HFFc6 (cell line): Measurements from ENCODE around the gene HGFAC. TPM values are rescaled to one million over a fixed set of nuclear protein-coding genes. Genes with fewer than 3 reads are reported as not detected.

ENCODE experiments used
- DNase-seq: peaks from one replicate; pipeline ENCODE4 v3.0.0-alpha.2; 2018
- H3K27ac Mint-ChIP-seq: 2 replicates; pipeline ENCODE4 v1.8.0; 2020; ENCODE audit warnings: mild to moderate bottlenecking, mixed read lengths
- H3K27me3 Mint-ChIP-seq: 2 replicates; pipeline ENCODE4 v1.8.0; 2021; ENCODE audit warnings: mild to moderate bottlenecking, moderate library complexity, mixed read lengths; ENCODE audit not compliant: insufficient read depth
- H3K36me3 Mint-ChIP-seq: 2 replicates; pipeline ENCODE4 v1.8.0; 2021; ENCODE audit warnings: low read depth, mixed read lengths
- H3K4me1 Mint-ChIP-seq: 2 replicates; pipeline ENCODE4 v1.8.0; 2020; ENCODE audit warnings: low read depth, mixed read lengths
- H3K4me3 Mint-ChIP-seq: 2 replicates; pipeline ENCODE4 v1.8.0; 2020; ENCODE audit warnings: mild to moderate bottlenecking, moderate library complexity, mixed read lengths
- H3K9me3 Mint-ChIP-seq: 2 replicates; pipeline ENCODE4 v1.8.0; 2020; ENCODE audit warnings: mild to moderate bottlenecking, mixed read lengths
- total RNA-seq, 6 experiments: library from RNA; stranded (reverse); fragmentation: NEBNext Ultra II Directional; extraction: Animal tissue kit (Norgen Biotek cat#: 25700); gene quantifications; 2 replicates in 1 of 6; 3 replicates in 5 of 6; pipeline ENCODE4 v1.2.3, GENCODE V29; 2021
- TF ChIP-seq, protein P1 (sequence below): fragments of 200-600 bp; sonication (generic); IDR thresholded peaks from 2 replicates; pipeline ENCODE4 v1.5.0; 2021; ENCODE audit warnings: antibody characterized with exemption, mild to moderate bottlenecking

HGFAC gene
- total RNA-seq, 6 experiments from 2014 or later = 0.07 TPM; not detected in 5

DNA sequence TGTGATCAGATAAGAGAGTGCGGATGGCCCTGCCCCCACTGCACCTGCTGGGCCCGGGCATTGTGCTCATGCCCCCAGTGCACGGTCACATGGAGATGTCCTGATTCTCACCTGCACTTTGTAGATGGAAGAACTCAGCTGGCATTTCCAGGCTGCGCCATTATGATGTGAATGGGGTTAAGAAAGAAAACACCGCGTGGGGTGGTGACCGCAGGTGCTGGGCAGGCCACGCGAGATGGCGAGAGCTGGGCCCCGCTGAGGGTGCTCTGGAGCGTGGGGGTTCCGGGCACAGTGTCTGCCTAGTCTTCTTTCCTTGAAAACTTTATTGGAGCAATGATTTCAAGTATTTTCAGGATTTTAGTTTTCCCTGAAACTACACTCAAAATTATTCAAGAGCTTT, 17.8 kb upstream of the HGFAC start:
- TF ChIP-seq, protein P1, sequence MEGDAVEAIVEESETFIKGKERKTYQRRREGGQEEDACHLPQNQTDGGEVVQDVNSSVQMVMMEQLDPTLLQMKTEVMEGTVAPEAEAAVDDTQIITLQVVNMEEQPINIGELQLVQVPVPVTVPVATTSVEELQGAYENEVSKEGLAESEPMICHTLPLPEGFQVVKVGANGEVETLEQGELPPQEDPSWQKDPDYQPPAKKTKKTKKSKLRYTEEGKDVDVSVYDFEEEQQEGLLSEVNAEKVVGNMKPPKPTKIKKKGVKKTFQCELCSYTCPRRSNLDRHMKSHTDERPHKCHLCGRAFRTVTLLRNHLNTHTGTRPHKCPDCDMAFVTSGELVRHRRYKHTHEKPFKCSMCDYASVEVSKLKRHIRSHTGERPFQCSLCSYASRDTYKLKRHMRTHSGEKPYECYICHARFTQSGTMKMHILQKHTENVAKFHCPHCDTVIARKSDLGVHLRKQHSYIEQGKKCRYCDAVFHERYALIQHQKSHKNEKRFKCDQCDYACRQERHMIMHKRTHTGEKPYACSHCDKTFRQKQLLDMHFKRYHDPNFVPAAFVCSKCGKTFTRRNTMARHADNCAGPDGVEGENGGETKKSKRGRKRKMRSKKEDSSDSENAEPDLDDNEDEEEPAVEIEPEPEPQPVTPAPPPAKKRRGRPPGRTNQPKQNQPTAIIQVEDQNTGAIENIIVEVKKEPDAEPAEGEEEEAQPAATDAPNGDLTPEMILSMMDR = no peak
- H3K9me3 Mint-ChIP-seq = no peaks in the 10 kb centered on the region
- H3K27me3 Mint-ChIP-seq = peaks cover 2% of the 10 kb centered on the region
- H3K36me3 Mint-ChIP-seq = no peaks in the 10 kb centered on the region
- no peak overlapping the region for H3K27ac Mint-ChIP-seq
- no peaks in the 10 kb centered on the region for H3K4me1 Mint-ChIP-seq
- DNase-seq = no peak
- H3K4me3 Mint-ChIP-seq = no peak overlapping the region

- Mint-ChIP-seq H3K27ac (no peak overlapping the region), H3K4me1 (no peaks in the 10 kb centered on the region), H3K27me3 (peaks cover 7% of the 10 kb centered on the region), H3K4me3 (no peak overlapping the region), H3K36me3 (no peaks in the 10 kb centered on the region), H3K9me3 (no peaks in the 10 kb centered on the region)
- DNase-seq = no peak
- TF ChIP-seq, protein P1 = no peak
Observed at GRCh38 chr4:3424522-3425095, 17.2 kb upstream of the HGFAC start.

DNA sequence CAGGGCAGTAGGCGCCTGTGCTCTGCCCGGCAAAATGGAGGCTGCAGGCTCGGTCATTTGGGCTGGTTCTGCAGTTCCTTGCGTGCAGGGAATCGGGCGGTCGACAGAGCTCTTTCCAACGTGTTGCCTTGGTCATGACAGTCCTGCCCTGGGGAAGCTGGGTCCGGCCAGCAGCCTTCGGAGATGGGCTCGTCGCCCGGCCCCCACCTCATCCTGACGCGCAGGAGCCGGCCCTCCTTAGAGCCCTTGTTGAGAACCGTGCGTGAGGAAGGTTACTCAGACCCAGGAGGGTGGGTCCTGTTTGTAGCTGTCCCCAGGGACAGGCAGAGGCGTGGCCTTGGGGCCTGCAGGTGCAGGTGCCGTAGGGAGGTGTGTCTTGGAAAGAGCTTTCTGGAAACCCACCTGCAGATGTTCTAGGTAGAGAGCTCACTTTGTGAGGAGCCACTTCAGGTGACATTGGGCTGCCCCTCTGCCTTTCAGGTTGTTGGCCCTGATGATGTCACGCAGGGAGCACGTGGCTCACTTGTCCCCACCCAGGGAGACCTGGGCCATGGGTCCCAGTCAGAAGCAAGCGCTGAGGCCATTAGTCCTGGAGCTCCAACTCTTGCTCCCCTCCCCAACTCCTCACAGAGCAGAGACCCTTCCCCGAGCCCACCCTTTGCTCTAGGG, 15.2 kb upstream of the HGFAC start:
- H3K36me3 Mint-ChIP-seq = no peaks in the 10 kb centered on the region
- no peaks in the 10 kb centered on the region for H3K4me1 Mint-ChIP-seq
- no peak overlapping the region for H3K27ac Mint-ChIP-seq
- no peaks in the 10 kb centered on the region for H3K9me3 Mint-ChIP-seq
- no peak for DNase-seq
- peaks cover 7% of the 10 kb centered on the region for H3K27me3 Mint-ChIP-seq
- H3K4me3 Mint-ChIP-seq = no peak overlapping the region
- TF ChIP-seq, protein P1 = no peak

DNA sequence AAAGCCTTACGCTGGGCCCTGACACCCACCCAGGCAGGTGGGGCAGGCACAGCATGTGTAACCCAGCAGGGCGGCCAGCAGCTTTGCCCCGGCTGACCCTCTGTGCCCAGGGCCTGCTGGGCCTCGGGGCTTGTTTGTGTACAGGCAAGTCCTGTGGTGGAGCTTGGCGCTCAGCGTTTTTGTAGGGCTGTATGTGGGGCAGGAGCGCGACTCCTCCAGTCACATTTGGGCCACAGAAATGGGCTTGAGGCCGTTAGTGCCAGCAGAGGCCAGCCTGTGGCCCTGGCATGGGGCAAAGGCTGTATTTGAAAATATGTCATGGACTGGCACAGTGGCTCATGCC, 14.7 kb upstream of the HGFAC start:
- TF ChIP-seq, protein P1 = no peak
- Mint-ChIP-seq H3K36me3 (no peaks in the 10 kb centered on the region), H3K27ac (no peak overlapping the region), H3K4me3 (no peak overlapping the region), H3K27me3 (peaks cover 7% of the 10 kb centered on the region), H3K4me1 (no peaks in the 10 kb centered on the region), H3K9me3 (no peaks in the 10 kb centered on the region)
- DNase-seq = no peak

GRCh38 chr4:3427706-3428446, 13.9 kb upstream of the HGFAC start:
- no peaks in the 10 kb centered on the region for H3K36me3 Mint-ChIP-seq
- H3K4me1 Mint-ChIP-seq = no peaks in the 10 kb centered on the region
- no peak overlapping the region for H3K27ac Mint-ChIP-seq
- H3K9me3 Mint-ChIP-seq = no peaks in the 10 kb centered on the region
- no peak for DNase-seq
- peaks cover 7% of the 10 kb centered on the region for H3K27me3 Mint-ChIP-seq
- TF ChIP-seq, protein P1 = no peak
- H3K4me3 Mint-ChIP-seq = no peak overlapping the region
